Kidney epithelial cell (primary cell): ENCODE results near the gene ERBB2. TPM values are rescaled to one million over a fixed set of nuclear protein-coding genes. Genes with fewer than 3 reads are reported as not detected.

Source experiments
- DNase-seq: peaks from one replicate; pipeline ENCODE4 v3.0.0-alpha.2; 2010; ENCODE audit warnings: low read depth
- H3K27me3 ChIP-seq: 2 replicates; pipeline ENCODE4 v1.6.0; 2011; ENCODE audit warnings: low read length; ENCODE audit not compliant: control insufficient read depth, insufficient read depth
- H3K36me3 ChIP-seq: 2 replicates; pipeline ENCODE4 v1.5.1; 2011; ENCODE audit warnings: low read length; ENCODE audit not compliant: control insufficient read depth, insufficient read depth
- H3K4me3 ChIP-seq: 2 replicates; pipeline ENCODE4 v1.5.1; 2011; ENCODE audit warnings: low read depth, mild to moderate bottlenecking, control low read depth, low read length
- CTCF ChIP-seq: IDR thresholded peaks from 2 replicates; pipeline ENCODE4 v1.5.1; 2011; ENCODE audit warnings: mild to moderate bottlenecking, moderate library complexity, low read length, control low read depth, inconsistent platforms; ENCODE audit not compliant: insufficient read depth, poor library complexity, severe bottlenecking
- total RNA-seq: library from RNA; depleted of rRNA; stranded (reverse); fragments of >200 nt; gene quantifications from 2 replicates; pipeline ENCODE4 v1.2.3, GENCODE V29; 2015

ERBB2 gene
- total RNA-seq, 1 donor from 2014 or later = 44.1 TPM

- H3K27me3 ChIP-seq = no peaks in the 10 kb centered on the region
- peaks cover 4% of the 10 kb centered on the region for H3K36me3 ChIP-seq
- no peak for TF ChIP-seq CTCF
- H3K4me3 ChIP-seq = peak overlapping the region; percentile 85
- DNase-seq = no peak
These were observed 38.7 kb downstream of the ERBB2 start for GRCh38 chr17:39738568-39738901.

- Histone ChIP-seq H3K4me3 (peak overlapping the region; percentile 85), H3K27me3 (no peaks in the 10 kb centered on the region), H3K36me3 (peaks cover 5% of the 10 kb centered on the region)
- no peak for DNase-seq
- TF ChIP-seq CTCF = no peak
These were observed 39.4 kb downstream of the ERBB2 start for GRCh38 chr17:39738983-39739884.

- peak overlapping the region; percentile 85 for H3K4me3 ChIP-seq
- peaks cover 9% of the 10 kb centered on the region for H3K36me3 ChIP-seq
- DNase-seq = no peak
- no peaks in the 10 kb centered on the region for H3K27me3 ChIP-seq
- no peak for TF ChIP-seq CTCF
These were observed 40.1 kb downstream of the ERBB2 start for GRCh38 chr17:39739885-39740356.

GRCh38 chr17:39740357-39741111 lies 40.7 kb downstream of the ERBB2 start:
- H3K36me3 ChIP-seq = peaks cover 10% of the 10 kb centered on the region
- peak overlapping the region; percentile 85 for H3K4me3 ChIP-seq
- H3K27me3 ChIP-seq = no peaks in the 10 kb centered on the region
- peak; percentile 69 for DNase-seq
- no peak for TF ChIP-seq CTCF

- no peak for TF ChIP-seq CTCF
- H3K27me3 ChIP-seq = no peaks in the 10 kb centered on the region
- no peak overlapping the region for H3K4me3 ChIP-seq
- DNase-seq = no peak
- H3K36me3 ChIP-seq = peaks cover 10% of the 10 kb centered on the region
These were observed 42.4 kb downstream of the ERBB2 start for GRCh38 chr17:39742126-39742855.
